ENCODE measurements around the gene B9D2.

B9D2 gene

GRCh38 chr19:41307954-41308449 lies 55.9 kb downstream of the B9D2 start:
- DNase-seq: no peak

- no peak for DNase-seq
Observed at GRCh38 chr19:41307090-41307875, 56.7 kb downstream of the B9D2 start.

- no peak for DNase-seq
Observed at GRCh38 chr19:41305927-41306793, 57.8 kb downstream of the B9D2 start.

- no peak for DNase-seq
Observed at GRCh38 chr19:41304706-41305483, 59.1 kb downstream of the B9D2 start.

Measured in AML-193 (cell line).